HG02885 (cell line): ENCODE results near the gene RSPO3.
A peak's percentile ranks its signal among the peaks of the same experiment; 100 is the strongest.

Experiments
- ATAC-seq: cut with Tn5 transposase; IDR thresholded peaks from one replicate; pipeline ENCODE4 v1.9.1; 2021; ENCODE audit warnings: mild to moderate bottlenecking; ENCODE audit not compliant: unreplicated experiment, poor library complexity

RSPO3 gene

GRCh38 chr6:127110712-127111111 lies 7.8 kb upstream of the RSPO3 start:
- ATAC-seq = no peak

GRCh38 chr6:127111526-127111925 lies 6.9 kb upstream of the RSPO3 start:
- ATAC-seq = no peak

- ATAC-seq = no peak
Measured at GRCh38 chr6:127114214-127114760, 4.2 kb upstream of the RSPO3 start.

GRCh38 chr6:127115084-127115655 lies 3.3 kb upstream of the RSPO3 start:
- no peak for ATAC-seq

- ATAC-seq = no peak
Measured at GRCh38 chr6:127115746-127116145, 2.7 kb upstream of the RSPO3 start.

- no peak for ATAC-seq
Measured at GRCh38 chr6:127117979-127118297, 533 bp upstream of the RSPO3 start.

- ATAC-seq = peak; percentile 56
Measured at GRCh38 chr6:127119102-127120022, 891 bp downstream of the RSPO3 start.

- ATAC-seq = peak; percentile 8
Measured at GRCh38 chr6:127120023-127120786, 1.7 kb downstream of the RSPO3 start.

- peak; percentile 82 for ATAC-seq
Measured at GRCh38 chr6:127120787-127121636, 2.5 kb downstream of the RSPO3 start.

GRCh38 chr6:127121637-127121960 lies 3.1 kb downstream of the RSPO3 start:
- ATAC-seq = no peak

GRCh38 chr6:127124172-127124571 lies 5.7 kb downstream of the RSPO3 start:
- no peak for ATAC-seq

GRCh38 chr6:127124680-127125079 lies 6.2 kb downstream of the RSPO3 start:
- ATAC-seq = no peak

- ATAC-seq = no peak
Measured at GRCh38 chr6:127128066-127128465, 9.6 kb downstream of the RSPO3 start.

- no peak for ATAC-seq
Measured at GRCh38 chr6:127129251-127129650, 10.8 kb downstream of the RSPO3 start.

- no peak for ATAC-seq
Measured at GRCh38 chr6:127131275-127131674, 12.8 kb downstream of the RSPO3 start.

- ATAC-seq = no peak
Measured at GRCh38 chr6:127131772-127132376, 13.4 kb downstream of the RSPO3 start.

GRCh38 chr6:127134136-127134535 lies 15.7 kb downstream of the RSPO3 start:
- no peak for ATAC-seq

- ATAC-seq = no peak
Measured at GRCh38 chr6:127136786-127137185, 18.3 kb downstream of the RSPO3 start.

- no peak for ATAC-seq
Measured at GRCh38 chr6:127146932-127147331, 28.5 kb downstream of the RSPO3 start.

GRCh38 chr6:127147534-127147933 lies 29.1 kb downstream of the RSPO3 start:
- no peak for ATAC-seq
